SU-DHL-6 (cell line): Measurements from ENCODE around the gene TCF12.

ENCODE experiments used
- H2AFZ ChIP-seq: fragments of 200-600 bp; sonication (generic); 2 replicates; pipeline ENCODE4 v1.6.1; 2014; ENCODE audit warnings: low read depth, mild to moderate bottlenecking, moderate library complexity, mixed read lengths, antibody characterized with exemption, low read length; ENCODE audit not compliant: severe bottlenecking
- H3F3A ChIP-seq: fragments of 200-600 bp; shearing (Covaris generic); 2 replicates; pipeline ENCODE4 v1.6.0; 2016; ENCODE audit warnings: antibody characterized with exemption, mild to moderate bottlenecking; ENCODE audit not compliant: insufficient read depth
- H3K27ac ChIP-seq: fragments of 200-600 bp; sonication (generic); 2 replicates; pipeline ENCODE4 v1.5.1; 2016; ENCODE audit warnings: low read depth, mild to moderate bottlenecking, low read length, moderate library complexity, mixed read lengths
- H3K27me3 ChIP-seq: fragments of 200-600 bp; sonication (generic), shearing (Covaris generic); 2 replicates; pipeline ENCODE4 v1.6.0; 2014; ENCODE audit warnings: mild to moderate bottlenecking, low read length
- H3K36me3 ChIP-seq: fragments of 200-600 bp; sonication (generic); 2 replicates; pipeline ENCODE4 v1.6.1; 2014; ENCODE audit warnings: mild to moderate bottlenecking, low read length, mixed read lengths
- H3K4me2 ChIP-seq: fragments of 300-600, 200-600 bp; shearing (Covaris generic), sonication (generic); 2 replicates; pipeline ENCODE4 v1.6.0; 2014; ENCODE audit warnings: low read length, low read depth, mild to moderate bottlenecking; ENCODE audit not compliant: poor library complexity, severe bottlenecking
- H3K4me3 ChIP-seq: fragments of 200-600 bp; sonication (generic); 2 replicates; pipeline ENCODE4 v1.5.1; 2014; ENCODE audit warnings: antibody characterized with exemption, low read length, mild to moderate bottlenecking, mixed read lengths; ENCODE audit not compliant: insufficient read depth, poor library complexity, severe bottlenecking
- H3K79me2 ChIP-seq: fragments of 200-600 bp; sonication (generic); 2 replicates; pipeline ENCODE4 v1.6.1; 2014; ENCODE audit warnings: mild to moderate bottlenecking, low read length, moderate library complexity; ENCODE audit not compliant: insufficient read depth
- H3K9ac ChIP-seq: fragments of 200-600 bp; sonication (generic); 2 replicates; pipeline ENCODE4 v1.7.0; 2014; ENCODE audit warnings: mild to moderate bottlenecking, low read length
- H3K9me2 ChIP-seq: fragments of 200-600 bp; sonication (generic); replicated peaks from 2 replicates; pipeline ENCODE4 v1.6.1; 2014; ENCODE audit warnings: low read length; ENCODE audit not compliant: insufficient read depth
- H3K9me3 ChIP-seq: fragments of 200-600 bp; sonication (generic); 2 replicates; pipeline ENCODE4 v1.6.1; 2014; ENCODE audit warnings: low read length, mixed read lengths; ENCODE audit not compliant: insufficient read depth
- H4K20me1 ChIP-seq: fragments of 200-600 bp; sonication (generic); 2 replicates; pipeline ENCODE4 v1.6.1; 2014; ENCODE audit warnings: low read depth, mild to moderate bottlenecking, antibody characterized with exemption, low read length, moderate library complexity, mixed read lengths
- EZH2phosphoT487 ChIP-seq: fragments of 200-600 bp; sonication (generic), shearing (Covaris generic); conservative IDR thresholded peaks from 2 replicates; pipeline ENCODE4 v1.6.1; 2018; ENCODE audit warnings: mild to moderate bottlenecking, antibody characterized with exemption, low read length, moderate library complexity, mixed read lengths
- TF ChIP-seq, protein P1 (sequence below): fragments of 200-600 bp; sonication (generic); IDR thresholded peaks from one replicate; pipeline ENCODE4 v1.5.1; 2017; ENCODE audit warnings: antibody characterized with exemption, mild to moderate bottlenecking, low read length, moderate library complexity; ENCODE audit not compliant: insufficient read depth, poor library complexity, severe bottlenecking

The TCF12 gene

GRCh38 chr15:57183614-57184344 is 265.3 kb downstream of the TCF12 start:
- no peak overlapping the region for H3K9ac ChIP-seq
- H3K27me3 ChIP-seq, result no peaks in the 10 kb centered on the region
- no peak overlapping the region for H3K4me2 ChIP-seq
- 0 out of 2 replicates have a peak, but pooled peaks cover 4% of the 10 kb centered on the region for H3K36me3 ChIP-seq
- H3K27ac ChIP-seq, result no peak overlapping the region
- no peaks in the 10 kb centered on the region for H3K79me2 ChIP-seq
- H3K4me3 ChIP-seq, result no peak overlapping the region
- TF ChIP-seq, protein P1, sequence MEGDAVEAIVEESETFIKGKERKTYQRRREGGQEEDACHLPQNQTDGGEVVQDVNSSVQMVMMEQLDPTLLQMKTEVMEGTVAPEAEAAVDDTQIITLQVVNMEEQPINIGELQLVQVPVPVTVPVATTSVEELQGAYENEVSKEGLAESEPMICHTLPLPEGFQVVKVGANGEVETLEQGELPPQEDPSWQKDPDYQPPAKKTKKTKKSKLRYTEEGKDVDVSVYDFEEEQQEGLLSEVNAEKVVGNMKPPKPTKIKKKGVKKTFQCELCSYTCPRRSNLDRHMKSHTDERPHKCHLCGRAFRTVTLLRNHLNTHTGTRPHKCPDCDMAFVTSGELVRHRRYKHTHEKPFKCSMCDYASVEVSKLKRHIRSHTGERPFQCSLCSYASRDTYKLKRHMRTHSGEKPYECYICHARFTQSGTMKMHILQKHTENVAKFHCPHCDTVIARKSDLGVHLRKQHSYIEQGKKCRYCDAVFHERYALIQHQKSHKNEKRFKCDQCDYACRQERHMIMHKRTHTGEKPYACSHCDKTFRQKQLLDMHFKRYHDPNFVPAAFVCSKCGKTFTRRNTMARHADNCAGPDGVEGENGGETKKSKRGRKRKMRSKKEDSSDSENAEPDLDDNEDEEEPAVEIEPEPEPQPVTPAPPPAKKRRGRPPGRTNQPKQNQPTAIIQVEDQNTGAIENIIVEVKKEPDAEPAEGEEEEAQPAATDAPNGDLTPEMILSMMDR, result no peak
- TF ChIP-seq EZH2phosphoT487, result no peak
- H4K20me1 ChIP-seq, result no peaks in the 10 kb centered on the region
- no peaks in the 10 kb centered on the region for H3F3A ChIP-seq
- H3K9me3 ChIP-seq, result no peaks in the 10 kb centered on the region
- H2AFZ ChIP-seq, result no peak overlapping the region
- H3K9me2 ChIP-seq, result no peaks in the 10 kb centered on the region

DNA sequence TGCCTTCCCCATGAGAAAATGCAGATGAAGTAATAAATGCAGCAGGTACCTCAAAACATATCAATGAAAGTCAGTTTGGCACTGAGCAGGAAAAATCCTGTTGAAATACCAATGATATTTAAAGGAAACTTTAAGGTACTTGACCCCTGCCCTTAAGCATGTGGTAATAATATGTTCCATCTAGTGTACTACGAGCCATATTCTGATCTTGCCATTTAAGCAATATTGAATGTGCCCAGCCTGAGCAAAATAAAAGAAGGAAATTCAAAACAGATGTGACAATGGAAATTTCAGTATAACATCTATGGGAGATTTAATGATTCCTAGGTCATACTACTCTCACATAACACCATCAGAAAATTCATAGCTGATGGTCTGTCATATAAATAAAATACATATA is 266.1 kb downstream of the TCF12 start:
- Histone ChIP-seq H3K79me2 (no peaks in the 10 kb centered on the region), H2AFZ (no peak overlapping the region), H3K27ac (no peak overlapping the region), H3K27me3 (no peaks in the 10 kb centered on the region), H3F3A (no peaks in the 10 kb centered on the region), H3K9ac (no peak overlapping the region), H3K9me3 (no peaks in the 10 kb centered on the region), H4K20me1 (no peaks in the 10 kb centered on the region), H3K36me3 (0 out of 2 replicates have a peak, but pooled peaks cover 4% of the 10 kb centered on the region), H3K4me3 (no peak overlapping the region), H3K4me2 (no peak overlapping the region), H3K9me2 (no peaks in the 10 kb centered on the region)
- TF ChIP-seq, protein P1, result no peak
- no peak for TF ChIP-seq EZH2phosphoT487

GRCh38 chr15:57185507-57186074 is 267.1 kb downstream of the TCF12 start:
- no peak overlapping the region for H3K4me2 ChIP-seq
- TF ChIP-seq, protein P1, result no peak
- no peak for TF ChIP-seq EZH2phosphoT487
- H3K9ac ChIP-seq, result no peak overlapping the region
- H4K20me1 ChIP-seq, result no peaks in the 10 kb centered on the region
- H3F3A ChIP-seq, result no peaks in the 10 kb centered on the region
- no peak overlapping the region for H3K27ac ChIP-seq
- H3K4me3 ChIP-seq, result no peak overlapping the region
- no peaks in the 10 kb centered on the region for H3K79me2 ChIP-seq
- H2AFZ ChIP-seq, result no peak overlapping the region
- H3K36me3 ChIP-seq, result 0 out of 2 replicates have a peak, but pooled peaks cover 4% of the 10 kb centered on the region
- H3K9me3 ChIP-seq, result no peaks in the 10 kb centered on the region
- no peaks in the 10 kb centered on the region for H3K9me2 ChIP-seq
- no peaks in the 10 kb centered on the region for H3K27me3 ChIP-seq
